Esophagus muscularis mucosa (tissue), 4 donors: ENCODE data around the gene CLIP1. TPM values are rescaled to one million over a fixed set of nuclear protein-coding genes. Genes with fewer than 3 reads are reported as not detected.

Experiments
- DNase-seq: peaks from one replicate; pipeline ENCODE4 v3.0.0-alpha.2; 2017; ENCODE audit errors: extremely low spot score
- H3K27ac ChIP-seq, 4 donors: fragments of 200-600 bp; sonication (generic); replicated peaks in 1 of 4; 1 replicate in 3 of 4; 2 replicates in 1 of 4; pipeline ENCODE4 v1.5.1; 2016 to 2019; ENCODE audit warnings: mild to moderate bottlenecking in 1 of 4
- H3K27me3 ChIP-seq, 4 donors: fragments of 200-600 bp; sonication (generic); one replicate each; pipeline versions ENCODE4 v1.5.1 to v1.6.0; 2016 to 2019
- H3K36me3 ChIP-seq, 4 donors: fragments of 200-600 bp; sonication (generic); one replicate each; pipeline ENCODE4 v1.5.1; 2016 to 2019
- H3K4me1 ChIP-seq, 4 donors: fragments of 200-600 bp; sonication (generic); one replicate each; pipeline ENCODE4 v1.5.1; 2016 to 2019
- H3K4me3 ChIP-seq, 4 donors: fragments of 200-600 bp; sonication (generic); 1 replicate in 2 of 4; 2 replicates in 2 of 4; pipeline ENCODE4 v1.5.1; 2016 to 2019; ENCODE audit warnings: mild to moderate bottlenecking in 4 of 4, moderate library complexity in 1 of 4
- H3K9me3 ChIP-seq, 4 donors: fragments of 200-600 bp; sonication (generic); 1 replicate in 3 of 4; 2 replicates in 1 of 4; pipeline ENCODE4 v1.5.1; 2016 to 2019
- CTCF ChIP-seq, 3 experiments: fragments of 200-600 bp in 2 of 3; fragments of 450-650 bp in 1 of 3; sonication (generic) in 2 of 3; IDR thresholded peaks; one replicate each; pipeline ENCODE4 v1.5.1; 2017 to 2019; ENCODE audit warnings: antibody characterized with exemption in 3 of 3, mild to moderate bottlenecking in 2 of 3, moderate library complexity in 1 of 3
- EP300 ChIP-seq: sonication (generic); formaldehyde crosslinking; IDR thresholded peaks from one replicate; pipeline ENCODE4 v1.6.1; 2017; ENCODE audit warnings: antibody characterized with exemption
- POLR2A ChIP-seq: fragments of 450-650 bp; IDR thresholded peaks from one replicate; pipeline ENCODE4 v1.6.1; 2017; ENCODE audit warnings: antibody characterized with exemption, moderate library complexity, mild to moderate bottlenecking, low read depth
- POLR2AphosphoS5 ChIP-seq, 2 donors: sonication (generic); formaldehyde crosslinking; IDR thresholded peaks; one replicate each; pipeline ENCODE4 v1.6.1; 2017; ENCODE audit warnings: antibody characterized with exemption in 2 of 2
- WGBS: methylation state at CpG from one replicate; pipeline ENCODE4 v1.1.5; 2018; 5-methylcytosine and 5-hydroxymethylcytosine counted together
- intact Hi-C: fragments of 100-400 bp; cut with DNase I; formaldehyde crosslinking; loops from one replicate; pipeline ENCODE4 v1.15.1; 2023
- total RNA-seq, 4 donors: library from RNA; depleted of rRNA; stranded (reverse); fragments of >200 nt; gene quantifications; one replicate each; pipeline versions ENCODE4 v1.1.0 to v1.2.1, GENCODE V29; 2016

Gene CLIP1
- total RNA-seq, 4 donors from 2014 or later: 234 to 263 (median 250) TPM

DNA sequence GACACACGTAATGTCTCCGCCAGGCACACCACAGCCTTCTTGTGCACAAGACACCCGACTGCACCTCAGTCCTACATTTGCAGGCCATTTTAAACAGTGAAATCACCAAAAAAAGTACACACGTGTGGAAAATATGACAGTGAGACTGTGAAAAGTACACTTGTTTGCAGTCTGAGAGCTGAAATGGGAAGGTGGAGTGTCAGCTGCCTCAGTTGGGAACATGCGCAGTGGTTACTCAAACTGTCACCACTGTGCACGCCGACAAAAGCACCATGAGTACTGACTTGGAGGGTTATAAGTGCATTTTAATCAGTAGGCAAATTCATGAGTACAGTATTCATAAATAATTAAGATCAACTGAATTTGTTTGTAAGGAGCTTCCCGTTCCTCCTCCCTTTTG lies 171.9 kb downstream of the CLIP1 start:
- no peaks in the 10 kb centered on the region for H3K9me3 ChIP-seq
- no peak overlapping the region for H3K27ac ChIP-seq
- H3K27me3 ChIP-seq: no peaks in the 10 kb centered on the region
- no peak for DNase-seq
- H3K4me1 ChIP-seq: no peaks in the 10 kb centered on the region
- intact Hi-C loops: no loop called here
- no peak overlapping the region for H3K4me3 ChIP-seq
- peaks cover 27 to 68% (median 46%) of the 10 kb centered on the region in 4 donors for H3K36me3 ChIP-seq
- TF ChIP-seq CTCF (IDR thresholded peaks at IDR 0.05) (no peak), POLR2AphosphoS5 (IDR thresholded peaks at IDR 0.05) (no peak), POLR2A (no peak), EP300 (no peak)
- WGBS: 93% methylated on average over 8 of the region's 8 CpGs

DNA sequence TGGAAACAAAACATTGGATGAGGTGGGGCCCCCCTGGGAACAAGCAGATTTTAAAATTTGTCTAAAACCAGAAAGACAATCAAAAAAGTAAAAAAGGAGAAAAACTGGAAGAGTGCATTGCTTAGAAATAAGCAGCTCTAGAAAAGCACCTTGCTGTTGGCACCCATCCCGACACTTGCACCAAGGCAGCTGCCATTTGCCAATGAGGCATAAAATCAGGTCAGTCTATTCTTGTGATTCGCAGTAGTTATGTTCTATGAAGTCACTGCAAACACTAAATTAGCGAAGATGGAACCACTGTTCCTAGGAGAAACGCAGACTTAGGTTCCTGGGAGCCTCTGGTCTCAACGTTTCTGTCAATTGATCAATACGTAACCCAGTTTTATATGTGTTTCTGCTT lies 172.4 kb downstream of the CLIP1 start:
- WGBS: 94% methylated on average over 6 of the region's 6 CpGs
- Histone ChIP-seq H3K27me3 (no peaks in the 10 kb centered on the region), H3K4me1 (no peaks in the 10 kb centered on the region), H3K36me3 (peaks cover 27 to 67% (median 46%) of the 10 kb centered on the region in 4 donors), H3K27ac (no peak overlapping the region), H3K9me3 (no peaks in the 10 kb centered on the region), H3K4me3 (no peak overlapping the region)
- intact Hi-C loops: no loop called here
- TF ChIP-seq EP300: no peak
- no peak for TF ChIP-seq CTCF (IDR thresholded peaks at IDR 0.05)
- no peak for TF ChIP-seq POLR2A
- no peak for TF ChIP-seq POLR2AphosphoS5 (IDR thresholded peaks at IDR 0.05)
- DNase-seq: no peak

DNA sequence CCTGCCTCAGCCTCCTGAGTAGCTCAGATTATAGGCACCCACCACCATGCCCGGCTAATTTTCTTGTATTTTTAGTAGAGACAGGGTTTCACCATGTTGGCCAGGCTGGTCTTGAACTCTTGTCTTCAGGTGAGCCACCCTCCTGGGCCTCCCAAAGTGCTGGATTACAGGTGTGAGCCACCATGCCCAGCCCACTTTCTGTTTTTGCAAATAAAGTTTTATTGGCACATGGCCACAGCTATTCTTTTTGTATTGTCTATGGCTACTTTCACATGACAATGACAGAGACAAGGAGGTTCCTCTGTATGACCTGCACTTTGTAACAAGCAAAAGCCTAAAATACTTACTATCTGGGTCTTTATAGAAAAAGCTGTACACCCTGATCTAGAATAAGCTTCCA lies 176.9 kb downstream of the CLIP1 start:
- Histone ChIP-seq H3K4me1 (no peaks in the 10 kb centered on the region), H3K36me3 (peaks cover 39 to 83% (median 68%) of the 10 kb centered on the region in 4 donors), H3K9me3 (no peaks in the 10 kb centered on the region), H3K27ac (no peak overlapping the region), H3K27me3 (no peaks in the 10 kb centered on the region), H3K4me3 (no peak overlapping the region)
- DNase-seq: no peak
- 88% methylated on average over 1 of the region's 1 CpG for WGBS
- intact Hi-C loops: no loop called here
- TF ChIP-seq POLR2A: no peak
- no peak for TF ChIP-seq CTCF (IDR thresholded peaks at IDR 0.05)
- TF ChIP-seq POLR2AphosphoS5 (IDR thresholded peaks at IDR 0.05): no peak
- no peak for TF ChIP-seq EP300

GRCh38 chr12:122244565-122245371 lies 177.7 kb downstream of the CLIP1 start:
- WGBS: 91% methylated on average over 11 of the region's 11 CpGs
- H3K27me3 ChIP-seq: no peaks in the 10 kb centered on the region
- no peak overlapping the region for H3K27ac ChIP-seq
- TF ChIP-seq EP300 (no peak), POLR2AphosphoS5 (IDR thresholded peaks at IDR 0.05) (no peak), POLR2A (no peak), CTCF (IDR thresholded peaks at IDR 0.05) (no peak)
- no peak overlapping the region for H3K4me3 ChIP-seq
- no peaks in the 10 kb centered on the region for H3K9me3 ChIP-seq
- intact Hi-C loops: no loop called here
- DNase-seq: no peak
- no peaks in the 10 kb centered on the region for H3K4me1 ChIP-seq
- peaks cover 35 to 83% (median 68%) of the 10 kb centered on the region in 4 donors for H3K36me3 ChIP-seq

- no peaks in the 10 kb centered on the region for H3K9me3 ChIP-seq
- no peak overlapping the region for H3K4me3 ChIP-seq
- WGBS: 90% methylated on average over 6 of the region's 6 CpGs
- H3K27ac ChIP-seq: no peak overlapping the region
- peaks cover 34 to 83% (median 63%) of the 10 kb centered on the region in 4 donors for H3K36me3 ChIP-seq
- no peak for DNase-seq
- no peaks in the 10 kb centered on the region for H3K27me3 ChIP-seq
- no peak for TF ChIP-seq POLR2AphosphoS5 (IDR thresholded peaks at IDR 0.05)
- no peak for TF ChIP-seq POLR2A
- no peak for TF ChIP-seq CTCF (IDR thresholded peaks at IDR 0.05)
- TF ChIP-seq EP300: no peak
- no peaks in the 10 kb centered on the region for H3K4me1 ChIP-seq
- intact Hi-C loops: no loop called here
These were observed 178.5 kb downstream of the CLIP1 start for GRCh38 chr12:122243965-122244364.
